K562 (cell line): ENCODE data around the gene GJB2. TPM values are rescaled to one million over a fixed set of nuclear protein-coding genes. Genes with fewer than 3 reads are reported as not detected.

ENCODE experiments used
- ASH1L ChIP-seq: fragments of 450-650 bp; IDR thresholded peaks from 2 replicates; pipeline ENCODE4 v1.6.1; 2018; ENCODE audit warnings: borderline replicate concordance, mild to moderate bottlenecking, low read depth; ENCODE audit not compliant: partially characterized antibody
- BCL6 ChIP-seq: fragments of 250-450 bp; sonication (Bioruptor Pico); IDR thresholded peaks from 2 replicates; pipeline ENCODE4 v1.4.0; 2020
- BRF2 ChIP-seq: IDR thresholded peaks from 3 replicates; pipeline ENCODE4 v1.6.1; 2011; ENCODE audit warnings: borderline replicate concordance, mild to moderate bottlenecking; ENCODE audit not compliant: insufficient read length, insufficient read depth
- ELK1 ChIP-seq: sonication (generic); formaldehyde crosslinking; IDR thresholded peaks from 2 replicates; pipeline ENCODE4 v1.8.1; 2022; ENCODE audit warnings: missing genetic modification reagents
- GABPA ChIP-seq: fragments of 200-800 bp; sonication (Bioruptor generic); conservative IDR thresholded peaks from 2 replicates; pipeline ENCODE4 v1.6.1; 2016; ENCODE audit warnings: low read depth, missing genetic modification characterization, missing compliant biosample characterization
- HDAC6 ChIP-seq: IDR thresholded peaks from 2 replicates; pipeline ENCODE4 v1.6.1; 2012; ENCODE audit warnings: low read depth, mild to moderate bottlenecking, control low read depth, inconsistent platforms, low read length, moderate library complexity
- HMG20A ChIP-seq: fragments of 450-650 bp; formaldehyde crosslinking; conservative IDR thresholded peaks from 2 replicates; pipeline ENCODE4 v1.4.0; 2020; ENCODE audit warnings: mild to moderate bottlenecking, mixed read lengths
- MAFK ChIP-seq: IDR thresholded peaks from 2 replicates; pipeline ENCODE4 v1.6.1; 2011; ENCODE audit warnings: low read length, improper control_type of control experiment
- MCM7 ChIP-seq, 2 experiments: fragments of 450-650 bp; IDR thresholded peaks; 2 replicates each; pipeline ENCODE4 v1.6.1; 2016 to 2018
- MNT ChIP-seq, 2 experiments: fragments of 450-650 bp; conservative IDR thresholded peaks; 2 replicates each; pipeline ENCODE4 v1.6.1; 2017; ENCODE audit warnings: mild to moderate bottlenecking in 2 of 2, moderate library complexity in 2 of 2
- NR2C2 ChIP-seq, 2 experiments: fragments of 200-800 bp in 1 of 2; sonication (Bioruptor generic) in 1 of 2; sonication (generic) in 1 of 2; formaldehyde crosslinking in 1 of 2; IDR thresholded peaks; 2 replicates each; pipeline versions ENCODE4 v1.6.1 to v1.8.0; 2016 to 2022; ENCODE audit warnings: mild to moderate bottlenecking in 1 of 2, missing compliant biosample characterization in 1 of 2, missing genetic modification characterization in 1 of 2, missing genetic modification reagents in 1 of 2
- PHB2 ChIP-seq: fragments of 450-650 bp; IDR thresholded peaks from 2 replicates; pipeline ENCODE4 v1.6.1; 2017; ENCODE audit warnings: low read depth
- POLR2H ChIP-seq: IDR thresholded peaks from 2 replicates; pipeline ENCODE4 v1.6.1; 2016; ENCODE audit warnings: missing genetic modification characterization, low read depth, mild to moderate bottlenecking, control low read depth, missing compliant biosample characterization, moderate library complexity
- RBBP5 ChIP-seq: fragments of 200-600 bp; sonication (generic); IDR thresholded peaks from 2 replicates; pipeline ENCODE4 v1.6.1; 2012; ENCODE audit warnings: borderline replicate concordance, mild to moderate bottlenecking, low read length, control low read depth, inconsistent platforms; ENCODE audit not compliant: insufficient read depth, poor library complexity, severe bottlenecking
- RBM14 ChIP-seq: fragments of 200-400 bp; formaldehyde crosslinking; IDR thresholded peaks from 2 replicates; pipeline ENCODE4 v1.6.1; 2018; ENCODE audit warnings: low read depth, mild to moderate bottlenecking, low read length, moderate library complexity, borderline replicate concordance; ENCODE audit not compliant: insufficient read depth
- SPI1 ChIP-seq: IDR thresholded peaks from 2 replicates; pipeline ENCODE4 v1.6.1; 2011; ENCODE audit warnings: low read depth, low read length, control low read depth, borderline replicate concordance
- YY1 ChIP-seq, 3 experiments: IDR thresholded peaks; 2 replicates each; pipeline ENCODE4 v1.6.1; 2011; ENCODE audit warnings: low read length in 2 of 3, mild to moderate bottlenecking in 2 of 3, moderate library complexity in 2 of 3, borderline replicate concordance in 1 of 3, control low read depth in 1 of 3, low read depth in 1 of 3; ENCODE audit not compliant: insufficient read depth in 3 of 3, insufficient replicate concordance in 2 of 3, control insufficient read depth in 1 of 3, insufficient read length in 1 of 3; ENCODE audit errors: extremely low read depth in 1 of 3
- ZKSCAN1 ChIP-seq: fragments of 150-350 bp; IDR thresholded peaks from 2 replicates; pipeline ENCODE4 v1.6.1; 2016; ENCODE audit warnings: low read depth, low read length
- ZNF224 ChIP-seq: sonication (generic); formaldehyde crosslinking; IDR thresholded peaks from 2 replicates; pipeline ENCODE4 v1.8.0; 2022; ENCODE audit warnings: mild to moderate bottlenecking, missing genetic modification reagents
- ZNF23 ChIP-seq: fragments of 250-450 bp; sonication (Bioruptor Pico); IDR thresholded peaks from 2 replicates; pipeline ENCODE4 v1.4.0; 2020; ENCODE audit warnings: mild to moderate bottlenecking
- ZNF282 ChIP-seq: sonication (generic); formaldehyde crosslinking; IDR thresholded peaks from 2 replicates; pipeline ENCODE4 v1.8.1; 2023; ENCODE audit warnings: missing genetic modification reagents
- ZNF384 ChIP-seq: IDR thresholded peaks from 2 replicates; pipeline ENCODE4 v1.6.1; 2012; ENCODE audit warnings: low read depth, low read length, improper control_type of control experiment
- ZNF707 ChIP-seq: fragments of 250-450 bp; sonication (Bioruptor Pico); conservative IDR thresholded peaks from 2 replicates; pipeline ENCODE4 v1.8.0; 2022; ENCODE audit warnings: inconsistent platforms, mild to moderate bottlenecking, moderate library complexity
- polyA plus RNA-seq, 8 experiments: library from polyadenylated mRNA; depleted of rRNA in 4 of 8; stranded (reverse) in 5 of 8; unstranded in 3 of 8; fragments of >200 nt; fragmentation: Nextera tagmentation in 2 of 8; fragmentation: Illumina TruSeq in 1 of 8; extraction: Ambion mirVana in 2 of 8; extraction: Trizol in 1 of 8; gene quantifications; 2 replicates each; pipeline versions ENCODE4 v1.2.1 to v1.2.3, GENCODE V29; 2011 to 2014; ENCODE audit warnings: inconsistent platforms in 1 of 8, missing spikeins in 1 of 8
- total RNA-seq, 7 experiments: library from RNA; depleted of rRNA in 6 of 7; stranded (reverse); fragments of >200 nt in 6 of 7; fragmentation: Illumina TruSeq in 2 of 7; extraction: Trizol in 2 of 7; gene quantifications; 2 replicates each; pipeline versions ENCODE4 v1.2.1 to v1.2.3, GENCODE V29; 2011 to 2021; ENCODE audit warnings: low replicate concordance in 1 of 7

GJB2 gene
- total and polyA plus RNA-seq, 9 of the 15 experiments (the other 6 are each of a cell fraction or from before 2014, with no cell fraction given), result not detected

GRCh38 chr13:20188667-20189553, 3.8 kb downstream of the GJB2 start (continued):
- TF ChIP-seq RBM14 (no peak), BRF2 (no peak), GABPA (tag) (peak; percentile 79), ZNF224 (CRISPR knock-in tag) (no peak), MAFK (no peak), ELK1 (CRISPR knock-in tag) (no peak), HMG20A (no peak), ZNF384 (no peak), ASH1L (no peak), ZNF23 (CRISPR knock-in tag) (no peak), NR2C2 (CRISPR knock-in tag; IDR thresholded peaks at IDR 0.05) (no peak), NR2C2 (tag; IDR thresholded peaks at IDR 0.05) (0 out of 2 replicates have a peak, but pooled peaks have one; percentile 21), PHB2 (no peak), POLR2H (tag) (no peak), RBBP5 (no peak), YY1 (IDR thresholded peaks at IDR 0.05; ENCODE audit: borderline replicate concordance in 1 of 3, control insufficient read depth in 1 of 3, extremely low read depth in 1 of 3, insufficient read depth in 3 of 3, insufficient read length in 1 of 3, insufficient replicate concordance in 2 of 3, low read depth in 1 of 3, low read length in 2 of 3) (no peak), BCL6 (CRISPR knock-in tag) (no peak), HDAC6 (no peak), SPI1 (0 out of 2 replicates have a peak, but pooled peaks have one; percentile 13), ZKSCAN1 (no peak), MNT (conservative IDR thresholded peaks at IDR 0.05) (no peak; a peak in 1 of 4 replicates), MCM7 (IDR thresholded peaks at IDR 0.05) (no peak), ZNF282 (CRISPR knock-in tag) (no peak), ZNF707 (CRISPR knock-in tag) (no peak)
